Measurements from ENCODE around the gene PFKFB2.

Gene PFKFB2

DNA sequence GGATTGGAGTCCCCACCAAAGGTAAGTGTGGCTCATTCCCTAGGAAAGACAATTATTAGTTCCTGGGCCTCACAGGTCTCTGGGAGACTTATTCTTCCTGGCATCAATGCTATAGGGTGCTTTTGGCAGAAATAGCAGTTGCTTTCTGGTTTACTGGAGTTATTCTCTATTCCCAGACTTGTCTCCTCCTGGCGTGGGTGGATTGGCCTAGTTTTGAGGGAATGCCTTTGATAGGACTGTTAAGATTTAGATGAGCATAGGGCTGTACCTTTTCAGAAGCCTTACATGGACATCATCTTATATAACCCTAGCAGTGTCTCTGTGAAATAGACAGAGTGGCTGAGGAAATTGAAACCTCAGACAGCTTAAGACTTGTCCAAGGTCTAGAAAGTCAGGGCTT lies 9.0 kb downstream of the PFKFB2 start:
- TF ChIP-seq TEAD4 (IDR thresholded peaks at IDR 0.05) = no peak
- no peak for TF ChIP-seq CEBPB (IDR thresholded peaks at IDR 0.05)
- TF ChIP-seq ZBTB7A (IDR thresholded peaks at IDR 0.05; ENCODE audit: low read depth) = no peak
- no peak for TF ChIP-seq EP300 (IDR thresholded peaks at IDR 0.05; ENCODE audit: borderline replicate concordance)
- TF ChIP-seq, protein P1, sequence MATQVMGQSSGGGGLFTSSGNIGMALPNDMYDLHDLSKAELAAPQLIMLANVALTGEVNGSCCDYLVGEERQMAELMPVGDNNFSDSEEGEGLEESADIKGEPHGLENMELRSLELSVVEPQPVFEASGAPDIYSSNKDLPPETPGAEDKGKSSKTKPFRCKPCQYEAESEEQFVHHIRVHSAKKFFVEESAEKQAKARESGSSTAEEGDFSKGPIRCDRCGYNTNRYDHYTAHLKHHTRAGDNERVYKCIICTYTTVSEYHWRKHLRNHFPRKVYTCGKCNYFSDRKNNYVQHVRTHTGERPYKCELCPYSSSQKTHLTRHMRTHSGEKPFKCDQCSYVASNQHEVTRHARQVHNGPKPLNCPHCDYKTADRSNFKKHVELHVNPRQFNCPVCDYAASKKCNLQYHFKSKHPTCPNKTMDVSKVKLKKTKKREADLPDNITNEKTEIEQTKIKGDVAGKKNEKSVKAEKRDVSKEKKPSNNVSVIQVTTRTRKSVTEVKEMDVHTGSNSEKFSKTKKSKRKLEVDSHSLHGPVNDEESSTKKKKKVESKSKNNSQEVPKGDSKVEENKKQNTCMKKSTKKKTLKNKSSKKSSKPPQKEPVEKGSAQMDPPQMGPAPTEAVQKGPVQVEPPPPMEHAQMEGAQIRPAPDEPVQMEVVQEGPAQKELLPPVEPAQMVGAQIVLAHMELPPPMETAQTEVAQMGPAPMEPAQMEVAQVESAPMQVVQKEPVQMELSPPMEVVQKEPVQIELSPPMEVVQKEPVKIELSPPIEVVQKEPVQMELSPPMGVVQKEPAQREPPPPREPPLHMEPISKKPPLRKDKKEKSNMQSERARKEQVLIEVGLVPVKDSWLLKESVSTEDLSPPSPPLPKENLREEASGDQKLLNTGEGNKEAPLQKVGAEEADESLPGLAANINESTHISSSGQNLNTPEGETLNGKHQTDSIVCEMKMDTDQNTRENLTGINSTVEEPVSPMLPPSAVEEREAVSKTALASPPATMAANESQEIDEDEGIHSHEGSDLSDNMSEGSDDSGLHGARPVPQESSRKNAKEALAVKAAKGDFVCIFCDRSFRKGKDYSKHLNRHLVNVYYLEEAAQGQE (IDR thresholded peaks at IDR 0.05; ENCODE audit: low read depth) = no peak
- no peak for TF ChIP-seq TCF12 (IDR thresholded peaks at IDR 0.05; ENCODE audit: low read depth)
- no peak for TF ChIP-seq RAD21 (IDR thresholded peaks at IDR 0.05; ENCODE audit: low read depth)
- TF ChIP-seq CREB1 (IDR thresholded peaks at IDR 0.05; ENCODE audit: low read depth) = no peak
- no peak for TF ChIP-seq MAX (IDR thresholded peaks at IDR 0.05)
- TF ChIP-seq EGR1 (IDR thresholded peaks at IDR 0.05) = no peak
- no peak for TF ChIP-seq FOXM1 (IDR thresholded peaks at IDR 0.05; ENCODE audit: borderline replicate concordance, low read depth)
- TF ChIP-seq YY1 (IDR thresholded peaks at IDR 0.05; ENCODE audit: low read depth) = no peak
- no peak for TF ChIP-seq USF1 (IDR thresholded peaks at IDR 0.05)
- no peak for TF ChIP-seq NFIC (IDR thresholded peaks at IDR 0.05)
- no peak for TF ChIP-seq TAF1 (IDR thresholded peaks at IDR 0.05; ENCODE audit: low read depth)

DNA sequence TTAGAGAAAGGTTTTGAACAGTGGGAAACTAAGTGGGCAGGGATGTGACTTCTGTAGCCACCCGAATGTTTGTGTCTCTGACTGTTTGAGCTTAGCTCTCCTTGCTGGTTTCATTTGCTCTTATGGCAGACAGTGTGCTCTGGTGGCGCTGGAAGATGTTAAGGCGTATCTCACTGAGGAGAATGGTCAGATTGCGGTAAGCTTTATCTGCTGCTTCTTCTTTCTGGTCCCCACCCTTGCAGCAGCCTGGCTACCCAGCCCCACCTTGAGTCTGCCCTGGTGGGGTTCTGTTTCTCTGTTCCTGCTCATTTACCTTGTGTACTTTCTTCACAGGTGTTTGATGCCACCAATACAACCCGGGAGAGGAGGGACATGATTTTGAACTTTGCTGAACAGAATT lies 9.9 kb downstream of the PFKFB2 start:
- TF ChIP-seq TCF12 (IDR thresholded peaks at IDR 0.05; ENCODE audit: low read depth) (no peak), RAD21 (IDR thresholded peaks at IDR 0.05; ENCODE audit: low read depth) (no peak), TAF1 (IDR thresholded peaks at IDR 0.05; ENCODE audit: low read depth) (no peak), MAX (IDR thresholded peaks at IDR 0.05) (no peak), USF1 (IDR thresholded peaks at IDR 0.05) (no peak), FOXM1 (IDR thresholded peaks at IDR 0.05; ENCODE audit: borderline replicate concordance, low read depth) (no peak), ZBTB7A (IDR thresholded peaks at IDR 0.05; ENCODE audit: low read depth) (no peak), EGR1 (IDR thresholded peaks at IDR 0.05) (no peak), CREB1 (IDR thresholded peaks at IDR 0.05; ENCODE audit: low read depth) (no peak), NFIC (IDR thresholded peaks at IDR 0.05) (no peak), EP300 (IDR thresholded peaks at IDR 0.05; ENCODE audit: borderline replicate concordance) (no peak), CEBPB (IDR thresholded peaks at IDR 0.05) (no peak)
- TF ChIP-seq, protein P1 (IDR thresholded peaks at IDR 0.05; ENCODE audit: low read depth) = no peak

GRCh38 chr1:207064561-207064960 lies 11.5 kb downstream of the PFKFB2 start:
- TF ChIP-seq EGR1 (IDR thresholded peaks at IDR 0.05) (no peak), ZBTB7A (IDR thresholded peaks at IDR 0.05; ENCODE audit: low read depth) (no peak), CEBPB (IDR thresholded peaks at IDR 0.05) (no peak), YY1 (IDR thresholded peaks at IDR 0.05; ENCODE audit: low read depth) (no peak), TAF1 (IDR thresholded peaks at IDR 0.05; ENCODE audit: low read depth) (no peak), TEAD4 (IDR thresholded peaks at IDR 0.05) (no peak), USF1 (IDR thresholded peaks at IDR 0.05) (no peak), MAX (IDR thresholded peaks at IDR 0.05) (no peak), FOXM1 (IDR thresholded peaks at IDR 0.05; ENCODE audit: borderline replicate concordance, low read depth) (no peak), RAD21 (IDR thresholded peaks at IDR 0.05; ENCODE audit: low read depth) (no peak), TCF12 (IDR thresholded peaks at IDR 0.05; ENCODE audit: low read depth) (no peak), CREB1 (IDR thresholded peaks at IDR 0.05; ENCODE audit: low read depth) (no peak), NFIC (IDR thresholded peaks at IDR 0.05) (no peak), EP300 (IDR thresholded peaks at IDR 0.05; ENCODE audit: borderline replicate concordance) (no peak)
- TF ChIP-seq, protein P1 (IDR thresholded peaks at IDR 0.05; ENCODE audit: low read depth) = no peak
